Heart right ventricle (tissue), 16 donors: ENCODE measurements around the gene GRM3. TPM values are rescaled to one million over a fixed set of nuclear protein-coding genes. Genes with fewer than 3 reads are reported as not detected.

ENCODE experiments used
- ATAC-seq, 8 donors: fragments of 200-7000 bp; cut with Tn5 transposase; one replicate each; pipeline ENCODE4 v1.9.1; 2020; ENCODE audit warnings: mild to moderate bottlenecking in 8 of 8, moderate library complexity in 8 of 8, moderate number of reproducible peaks in 1 of 8
- DNase-seq, 2 donors: peaks; one replicate each; pipeline ENCODE4 v3.0.0-alpha.2; 2020
- H3K27ac ChIP-seq, 10 donors: fragments of 200-600 bp; sonication (generic) in 2 of 10; one replicate each; pipeline versions ENCODE4 v1.5.0 to v1.8.0; 2020 to 2022; ENCODE audit warnings: mild to moderate bottlenecking in 3 of 10
- H3K27me3 ChIP-seq, 7 donors: fragments of 200-600 bp; one replicate each; pipeline ENCODE4 v1.8.0; 2021 to 2022; ENCODE audit warnings: mild to moderate bottlenecking in 2 of 7
- H3K36me3 ChIP-seq, 9 donors: fragments of 200-600 bp; sonication (generic) in 1 of 9; one replicate each; pipeline versions ENCODE4 v1.5.0 to v1.8.0; 2020 to 2022; ENCODE audit warnings: mild to moderate bottlenecking in 2 of 9
- H3K4me1 ChIP-seq, 9 donors: fragments of 200-600 bp; sonication (generic) in 1 of 9; one replicate each; pipeline versions ENCODE4 v1.5.0 to v1.8.0; 2020 to 2022; ENCODE audit warnings: mild to moderate bottlenecking in 4 of 9
- H3K4me3 ChIP-seq, 10 donors: fragments of 200-600 bp; sonication (generic) in 2 of 10; one replicate each; pipeline versions ENCODE4 v1.5.0 to v1.8.0; 2020 to 2022; ENCODE audit warnings: mild to moderate bottlenecking in 7 of 10, moderate library complexity in 2 of 10
- H3K9me3 ChIP-seq, 11 donors: fragments of 200-600 bp in 10 of 11; sonication (generic) in 2 of 11; one replicate each; pipeline versions ENCODE4 v1.5.0 to v1.8.0; 2013 to 2022; ENCODE audit warnings: mild to moderate bottlenecking in 2 of 11, control low read depth in 1 of 11, moderate library complexity in 1 of 11
- CTCF ChIP-seq, 9 donors: fragments of 200-600 bp; sonication (generic) in 2 of 9; IDR thresholded peaks; one replicate each; pipeline versions ENCODE4 v1.5.0 to v1.8.0; 2021 to 2022; ENCODE audit warnings: antibody characterized with exemption in 9 of 9, mild to moderate bottlenecking in 5 of 9, moderate library complexity in 1 of 9
- WGBS, 2 donors: extraction: QIAGEN DNeasy Blood & Tissue Kit; methylation state at CpG; one replicate each; pipeline ENCODE4 v1.1.7; 2013; ENCODE audit warnings: inconsistent platforms in 1 of 2; 5-methylcytosine and 5-hydroxymethylcytosine counted together
- intact Hi-C, 10 donors: fragments of 100-400 bp; cut with DNase I; formaldehyde crosslinking; loops; one replicate each; pipeline versions ENCODE4 v1.11.1 to v1.14.2; 2022
- polyA plus RNA-seq, 2 donors: library from polyadenylated mRNA; stranded (reverse); fragments of 200-250 nt; gene quantifications; one replicate each; pipeline ENCODE4 v1.2.3, GENCODE V29; 2013
- total RNA-seq, 10 donors: library from RNA; stranded (reverse); fragmentation: NEBNext Ultra II Directional in 3 of 10; extraction: Animal tissue kit (Norgen Biotek cat#: 25700) in 3 of 10; gene quantifications; one replicate each; pipeline versions ENCODE4 v1.2.1 to v1.2.4, GENCODE V29; 2021 to 2023
- donor health status: Arrhythmogenic right ventricular cardiomyopathy.
- donor health status: ischemic (EF 13 %, LVEDD 7.1; RV severe dilation, severe dysfunction).
- donor health status: healthy with polysubstance abuse.
- donor health status: DM: no; HTN: yes; CAD: no.
- donor health status: DM: no; HTN: no; CAD: no.
- donor health status: ischemic (EF 25% LVEDD 6.9; RV normal size, moderate dysfunction).
- donor health status: ischemic (EF 25% LVEDD 5.7; RV mildly dilated, moderate dysfunction).
- donor health status: healthy.
- donor health status: DM: yes; HTN: yes; CAD: no.
- donor health status: Ischemic cardiomyopathy.
- donor health status: ischemic (EF 35%, LVEDD 5.7; RV mildly dilated, moderate dysfunction).
- donor health status: nonischemic (EF 11% LVEDD 7.7; RV severe dilation, severe dysfunction).
- donor health status: DM: yes; HTN: yes; CAD: no.
- donor health status: PGD.
- donor health status: ischemic (EF 29% LVEDD 5.4; RV normal size, mild dysfunction).
- donor health status: nonischemic (EF 23%, LVEDD 6.1; RV moderate dilation, normal function).

Gene GRM3
- total and polyA plus RNA-seq, 12 donors: 0.01 to 0.24 (median 0.15) TPM; not detected in 9

- DNase-seq (no peak), ATAC-seq (no peak)
- no peaks in the 10 kb centered on the region for H3K9me3 ChIP-seq
- intact Hi-C loops: no loop called here
- no peaks in the 10 kb centered on the region for H3K36me3 ChIP-seq
- H3K4me1 ChIP-seq: peaks cover 0 to 21% (median 13%) of the 10 kb centered on the region in 9 donors
- peaks cover 0 to 41% (median 24%) of the 10 kb centered on the region in 7 donors for H3K27me3 ChIP-seq
- 82 to 85% methylated on average over 1 of the region's 1 CpG for WGBS, 2 donors
- H3K4me3 ChIP-seq: no peak overlapping the region
- no peak for TF ChIP-seq CTCF (IDR thresholded peaks at IDR 0.05)
- no peak overlapping the region for H3K27ac ChIP-seq
These were observed 4.5 kb downstream of the GRM3 start for GRCh38 chr7:86648169-86648568.

- TF ChIP-seq CTCF (IDR thresholded peaks at IDR 0.05): no peak
- no peaks in the 10 kb centered on the region for H3K27me3 ChIP-seq
- WGBS, 2 donors: 19 to 20% methylated on average over 9 of the region's 9 CpGs
- ATAC-seq (peak in 4 of 8 donors; percentile 55 to 96 (median 71)), DNase-seq (peak in 1 of 2 donors; percentile 13)
- no peaks in the 10 kb centered on the region for H3K9me3 ChIP-seq
- peaks cover 0 to 5% (median 0%) of the 10 kb centered on the region in 9 donors for H3K4me1 ChIP-seq
- H3K27ac ChIP-seq: no peak overlapping the region
- intact Hi-C loops: no loop called here
- H3K36me3 ChIP-seq: no peaks in the 10 kb centered on the region
- H3K4me3 ChIP-seq: peak overlapping the region in 4 of 10 donors; percentile 2 to 21 (median 10)
These were observed 10.4 kb downstream of the GRM3 start for GRCh38 chr7:86653919-86654659.

DNA sequence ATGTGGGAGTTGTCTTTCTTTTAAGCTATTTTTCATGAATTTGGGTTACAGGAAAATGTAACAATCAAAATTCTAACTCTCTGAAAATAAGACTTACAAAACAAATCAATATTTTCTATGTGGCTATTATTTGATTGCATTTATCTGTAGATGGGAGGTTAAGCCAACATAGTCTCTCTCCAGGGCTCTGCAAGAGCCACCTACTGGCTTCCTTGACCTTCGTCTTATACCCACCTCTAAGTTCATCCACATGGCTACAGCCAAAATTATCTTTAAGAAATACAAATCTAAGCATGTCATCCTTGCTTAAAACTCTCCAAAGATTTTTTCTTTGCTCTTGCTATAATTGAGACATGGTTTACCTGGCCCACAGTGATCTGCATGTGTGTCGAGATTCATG lies 14.2 kb downstream of the GRM3 start:
- DNase-seq (no peak), ATAC-seq (no peak)
- Histone ChIP-seq H3K27ac (no peak overlapping the region), H3K36me3 (no peaks in the 10 kb centered on the region), H3K9me3 (no peaks in the 10 kb centered on the region), H3K4me1 (peaks cover 0 to 5% (median 0%) of the 10 kb centered on the region in 9 donors), H3K27me3 (no peaks in the 10 kb centered on the region), H3K4me3 (no peak overlapping the region)
- WGBS, 2 donors: 76 to 78% methylated on average over 2 of the region's 2 CpGs
- no peak for TF ChIP-seq CTCF (IDR thresholded peaks at IDR 0.05)
- intact Hi-C loops: no loop called here

DNA sequence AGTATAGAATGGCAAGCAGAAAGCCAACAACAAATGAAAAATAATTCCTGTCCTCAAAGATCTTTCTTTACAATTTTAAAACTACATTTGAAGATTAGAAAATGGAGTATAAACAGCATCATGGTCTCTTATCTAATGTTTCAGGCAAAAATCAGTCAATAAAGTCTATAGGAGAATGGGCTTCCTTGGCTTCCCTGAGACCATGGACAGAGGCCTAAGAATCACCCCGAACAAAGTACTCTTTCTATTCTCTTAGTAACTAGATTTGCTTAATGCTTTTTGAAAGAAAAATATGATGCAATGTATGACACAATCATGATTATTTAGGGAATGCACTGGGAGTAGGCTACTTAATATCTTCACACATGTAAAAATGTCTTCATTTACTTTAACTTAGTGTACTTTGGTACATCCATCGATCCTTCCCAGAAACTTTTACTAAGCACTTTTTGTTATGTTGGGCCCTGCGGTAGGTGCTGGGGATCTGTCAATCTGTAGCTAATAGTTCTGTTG lies 17.3 kb downstream of the GRM3 start:
- intact Hi-C loops: loop anchor here in 1 of 10 donors (10.0 kb wide), 1 partner anchor 154 kb away; no protein-coding TSS in a partner anchor

More for the DNA sequence above, 17.3 kb downstream of the GRM3 start:
- Histone ChIP-seq H3K27me3 (no peaks in the 10 kb centered on the region), H3K27ac (no peak overlapping the region), H3K4me3 (no peak overlapping the region), H3K9me3 (no peaks in the 10 kb centered on the region), H3K36me3 (no peaks in the 10 kb centered on the region), H3K4me1 (no peaks in the 10 kb centered on the region)
- ATAC-seq (no peak), DNase-seq (no peak)
- no peak for TF ChIP-seq CTCF (IDR thresholded peaks at IDR 0.05)
- 84 to 89% methylated on average over 3 of the region's 3 CpGs for WGBS, 2 donors
